ENCODE data around the gene MAP2K5.

DNA sequence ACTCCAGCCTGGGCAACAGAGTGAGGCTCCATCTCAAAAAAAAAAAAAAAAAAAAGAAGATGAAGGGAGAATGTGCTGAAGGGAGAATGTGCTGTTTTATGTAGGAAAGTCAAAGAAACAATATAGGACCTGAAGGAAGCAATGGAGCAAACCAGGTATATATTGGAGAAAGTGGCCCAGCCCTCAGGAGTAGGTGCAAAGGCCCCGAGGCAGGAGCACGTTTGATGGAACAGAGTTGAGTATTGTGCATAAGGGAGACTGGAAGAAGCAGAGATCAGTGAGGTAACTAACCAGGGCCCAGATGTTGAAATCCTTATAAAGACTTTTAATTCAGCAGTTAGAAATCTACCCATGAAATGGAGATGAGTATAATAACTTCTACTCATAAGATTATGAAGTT lies 79.6 kb downstream of the MAP2K5 start:
- TF ChIP-seq, protein P1, sequence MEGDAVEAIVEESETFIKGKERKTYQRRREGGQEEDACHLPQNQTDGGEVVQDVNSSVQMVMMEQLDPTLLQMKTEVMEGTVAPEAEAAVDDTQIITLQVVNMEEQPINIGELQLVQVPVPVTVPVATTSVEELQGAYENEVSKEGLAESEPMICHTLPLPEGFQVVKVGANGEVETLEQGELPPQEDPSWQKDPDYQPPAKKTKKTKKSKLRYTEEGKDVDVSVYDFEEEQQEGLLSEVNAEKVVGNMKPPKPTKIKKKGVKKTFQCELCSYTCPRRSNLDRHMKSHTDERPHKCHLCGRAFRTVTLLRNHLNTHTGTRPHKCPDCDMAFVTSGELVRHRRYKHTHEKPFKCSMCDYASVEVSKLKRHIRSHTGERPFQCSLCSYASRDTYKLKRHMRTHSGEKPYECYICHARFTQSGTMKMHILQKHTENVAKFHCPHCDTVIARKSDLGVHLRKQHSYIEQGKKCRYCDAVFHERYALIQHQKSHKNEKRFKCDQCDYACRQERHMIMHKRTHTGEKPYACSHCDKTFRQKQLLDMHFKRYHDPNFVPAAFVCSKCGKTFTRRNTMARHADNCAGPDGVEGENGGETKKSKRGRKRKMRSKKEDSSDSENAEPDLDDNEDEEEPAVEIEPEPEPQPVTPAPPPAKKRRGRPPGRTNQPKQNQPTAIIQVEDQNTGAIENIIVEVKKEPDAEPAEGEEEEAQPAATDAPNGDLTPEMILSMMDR (IDR thresholded peaks at IDR 0.05; ENCODE audit: low read depth, low read length, missing input control): no peak
- TF ChIP-seq FOXA1 (IDR thresholded peaks at IDR 0.05): no peak

Data from liver (tissue), 2 donors.